Muscle of leg (tissue), 11 donors: ENCODE measurements around the gene RNF2. TPM values are rescaled to one million over a fixed set of nuclear protein-coding genes. Genes with fewer than 3 reads are reported as not detected.

Experiments used
- DNase-seq: peaks from one replicate; pipeline ENCODE4 v3.0.0; 2013
- H3K27ac ChIP-seq: one replicate; pipeline ENCODE4 v1.5.1; 2013; ENCODE audit warnings: mild to moderate bottlenecking, low read length, control low read depth
- H3K27me3 ChIP-seq: one replicate; pipeline ENCODE4 v1.6.1; 2013; ENCODE audit warnings: low read length; ENCODE audit not compliant: control insufficient read depth, insufficient read depth
- H3K36me3 ChIP-seq: one replicate; pipeline ENCODE4 v1.6.1; 2013; ENCODE audit warnings: low read length; ENCODE audit not compliant: control insufficient read depth, insufficient read depth
- H3K4me1 ChIP-seq: one replicate; pipeline ENCODE4 v1.6.1; 2013; ENCODE audit warnings: low read length; ENCODE audit not compliant: control insufficient read depth, insufficient read depth
- H3K4me3 ChIP-seq: one replicate; pipeline ENCODE4 v1.5.1; 2013; ENCODE audit warnings: low read length, control low read depth
- H3K9me3 ChIP-seq: replicated peaks from 2 replicates; pipeline ENCODE4 v1.6.1; 2013; ENCODE audit warnings: low read depth, low read length; ENCODE audit not compliant: control insufficient read depth
- WGBS: methylation state at CpG from one replicate; pipeline ENCODE4 v1.1.5; 2013; ENCODE audit warnings: missing lambda C conversion rate; ENCODE audit not compliant: insufficient coverage; 5-methylcytosine and 5-hydroxymethylcytosine counted together
- polyA plus RNA-seq, 8 donors: library from polyadenylated mRNA; unstranded; fragments of 120-200 nt; gene quantifications; one replicate each; pipeline versions ENCODE4 v1.2.1 to v1.2.3, GENCODE V29; 2013; ENCODE audit warnings: inconsistent platforms in 1 of 8, low replicate concordance in 1 of 8; ENCODE audit not compliant: insufficient read length in 8 of 8, insufficient read depth in 1 of 8
- total RNA-seq: library from RNA; stranded (reverse); fragments of 120-200 nt; gene quantifications from one replicate; pipeline ENCODE4 v1.2.4, GENCODE V29; 2013

RNF2 gene
- total and polyA plus RNA-seq, 9 donors = 28.4 to 44.8 (median 34.6) TPM

DNA sequence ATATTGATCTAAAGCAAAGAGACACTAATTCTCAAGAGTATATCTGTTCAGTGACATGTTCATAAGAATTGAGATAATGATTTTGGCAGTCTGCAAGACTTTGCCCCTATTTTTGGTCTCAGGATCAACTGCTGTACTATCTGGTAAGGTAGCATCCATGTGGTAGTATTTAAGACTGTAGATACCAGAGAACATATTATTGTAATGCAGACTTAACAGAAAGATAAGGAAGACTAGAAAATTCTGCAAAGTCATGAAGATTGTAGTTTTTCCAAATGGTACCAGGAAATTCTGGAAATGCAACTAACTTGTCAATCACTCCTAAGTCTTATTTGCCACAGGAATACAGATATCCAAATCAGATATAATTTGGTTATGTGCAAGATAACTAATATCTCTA is 35.1 kb downstream of the RNF2 start:
- Histone ChIP-seq H3K27me3 (no peaks in the 10 kb centered on the region), H3K27ac (no peak overlapping the region), H3K9me3 (no peaks in the 10 kb centered on the region), H3K36me3 (no peaks in the 10 kb centered on the region), H3K4me1 (no peaks in the 10 kb centered on the region), H3K4me3 (no peak overlapping the region)
- no peak for DNase-seq

DNA sequence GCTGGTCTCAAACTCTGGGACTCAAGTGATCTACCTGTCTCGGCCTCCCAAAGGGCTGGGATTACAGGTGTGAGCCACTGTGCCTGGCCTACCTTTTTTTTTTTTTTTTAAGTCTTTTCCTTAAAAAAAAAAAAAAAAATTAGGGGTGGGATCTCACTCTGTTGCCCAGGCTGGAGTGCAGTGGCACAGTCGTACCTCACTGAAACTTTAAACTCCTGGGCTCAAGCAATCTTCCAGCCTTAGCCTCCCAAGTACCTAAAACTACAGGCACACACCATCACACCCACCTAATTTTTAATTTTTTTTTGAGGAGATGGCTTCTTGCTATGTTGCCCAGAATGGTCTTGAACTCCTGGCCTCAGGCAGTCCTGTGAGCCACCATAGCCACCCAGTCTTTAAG is 38.5 kb downstream of the RNF2 start:
- H3K27ac ChIP-seq = no peak overlapping the region
- H3K36me3 ChIP-seq = peaks cover 3% of the 10 kb centered on the region
- no peaks in the 10 kb centered on the region for H3K9me3 ChIP-seq
- no peaks in the 10 kb centered on the region for H3K27me3 ChIP-seq
- H3K4me1 ChIP-seq = no peaks in the 10 kb centered on the region
- no CpG with 5 or more reads among the region's 2 CpGs for WGBS
- H3K4me3 ChIP-seq = no peak overlapping the region
- no peak for DNase-seq

DNA sequence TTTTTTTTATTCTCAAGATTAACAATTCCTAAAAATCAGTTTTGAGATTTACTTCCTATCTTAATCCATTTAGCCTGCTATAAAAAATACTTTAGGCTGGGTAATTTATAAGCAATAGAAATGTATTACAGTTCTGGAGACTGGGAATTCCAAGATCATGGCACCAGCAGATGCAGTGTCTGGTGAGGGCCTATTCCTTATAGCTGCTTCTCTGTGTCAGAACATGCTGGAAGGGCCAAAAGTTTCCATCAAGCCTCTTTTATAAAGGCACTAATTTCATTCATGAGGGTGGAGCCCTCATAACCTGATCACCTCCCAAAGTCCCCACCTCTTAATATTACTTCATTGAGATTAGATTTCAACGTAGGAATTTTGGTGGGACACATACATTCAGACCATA is 41.7 kb downstream of the RNF2 start:
- DNase-seq = no peak
- Histone ChIP-seq H3K36me3 (peaks cover 16% of the 10 kb centered on the region), H3K27me3 (no peaks in the 10 kb centered on the region), H3K9me3 (no peaks in the 10 kb centered on the region), H3K27ac (no peak overlapping the region), H3K4me3 (no peak overlapping the region), H3K4me1 (no peaks in the 10 kb centered on the region)
- 100% methylated on average over 1 of the region's 1 CpG for WGBS

GRCh38 chr1:185087746-185088145 is 42.4 kb downstream of the RNF2 start:
- no peaks in the 10 kb centered on the region for H3K4me1 ChIP-seq
- no peak overlapping the region for H3K4me3 ChIP-seq
- no peaks in the 10 kb centered on the region for H3K9me3 ChIP-seq
- H3K36me3 ChIP-seq = peaks cover 18% of the 10 kb centered on the region
- H3K27me3 ChIP-seq = no peaks in the 10 kb centered on the region
- no peak for DNase-seq
- H3K27ac ChIP-seq = no peak overlapping the region

- Histone ChIP-seq H3K4me1 (no peaks in the 10 kb centered on the region), H3K4me3 (no peak overlapping the region)
- DNase-seq = no peak
These were observed 46.1 kb downstream of the RNF2 start for GRCh38 chr1:185091480-185091879.

DNA sequence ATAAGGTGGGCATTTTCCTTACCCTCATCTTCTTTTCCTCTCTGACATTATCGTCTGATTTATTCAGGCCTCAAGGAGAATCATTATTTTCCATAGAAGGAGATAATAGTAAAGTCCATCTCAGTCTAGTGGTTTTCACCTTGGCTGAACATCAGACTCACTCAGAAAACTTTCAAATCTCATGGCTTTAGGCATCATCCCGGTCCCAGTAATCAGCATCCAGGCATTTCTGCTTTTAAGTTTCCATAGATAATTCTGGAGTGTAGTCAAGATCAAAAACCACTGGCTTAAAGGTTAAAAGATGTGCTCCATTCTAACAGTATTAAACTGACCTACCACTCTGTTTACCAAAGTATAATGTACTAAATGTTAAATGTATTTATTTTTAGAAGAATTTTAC is 49.4 kb downstream of the RNF2 start:
- Histone ChIP-seq H3K27ac (no peak overlapping the region), H3K9me3 (no peaks in the 10 kb centered on the region), H3K4me3 (no peak overlapping the region), H3K4me1 (no peaks in the 10 kb centered on the region), H3K36me3 (peaks cover 20% of the 10 kb centered on the region), H3K27me3 (no peaks in the 10 kb centered on the region)
- DNase-seq = no peak
- WGBS = no CpG with 5 or more reads among the region's 2 CpGs

More at GRCh38 chr1:185091480-185091879, 46.1 kb downstream of the RNF2 start:
- H3K27ac ChIP-seq = no peak overlapping the region
- H3K36me3 ChIP-seq = peaks cover 18% of the 10 kb centered on the region
- WGBS = 76% methylated on average over 2 of the region's 5 CpGs
- H3K9me3 ChIP-seq = no peaks in the 10 kb centered on the region
- H3K27me3 ChIP-seq = no peaks in the 10 kb centered on the region

DNA sequence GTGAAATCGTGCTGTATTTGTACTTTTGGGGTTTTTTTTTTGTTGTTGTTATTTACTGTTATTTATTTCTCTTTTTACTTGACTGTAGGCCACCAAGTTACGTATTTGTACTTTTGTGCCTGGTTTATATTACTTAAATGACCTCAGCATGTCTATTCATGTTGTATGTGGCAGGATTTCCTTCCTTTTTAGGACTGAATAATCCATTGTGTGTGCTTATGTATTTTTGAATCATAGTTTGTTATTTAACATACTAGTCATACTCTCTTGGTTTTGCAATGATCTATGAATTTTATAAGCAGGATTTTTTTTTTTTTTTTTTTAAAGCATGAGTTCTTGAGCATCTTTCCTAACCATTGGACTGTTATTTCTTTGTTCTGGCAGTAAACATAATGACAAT is 51.2 kb downstream of the RNF2 start:
- Histone ChIP-seq H3K4me1 (no peaks in the 10 kb centered on the region), H3K36me3 (peaks cover 20% of the 10 kb centered on the region), H3K27me3 (no peaks in the 10 kb centered on the region), H3K9me3 (no peaks in the 10 kb centered on the region), H3K4me3 (no peak overlapping the region), H3K27ac (peak overlapping the region; percentile 67)
- no CpG with 5 or more reads among the region's 2 CpGs for WGBS
- peak; percentile 18 for DNase-seq

GRCh38 chr1:185104083-185104482 is 58.7 kb downstream of the RNF2 start:
- WGBS = 75% methylated on average over 2 of the region's 3 CpGs
- Histone ChIP-seq H3K36me3 (peaks cover 10% of the 10 kb centered on the region), H3K27ac (no peak overlapping the region)

DNA sequence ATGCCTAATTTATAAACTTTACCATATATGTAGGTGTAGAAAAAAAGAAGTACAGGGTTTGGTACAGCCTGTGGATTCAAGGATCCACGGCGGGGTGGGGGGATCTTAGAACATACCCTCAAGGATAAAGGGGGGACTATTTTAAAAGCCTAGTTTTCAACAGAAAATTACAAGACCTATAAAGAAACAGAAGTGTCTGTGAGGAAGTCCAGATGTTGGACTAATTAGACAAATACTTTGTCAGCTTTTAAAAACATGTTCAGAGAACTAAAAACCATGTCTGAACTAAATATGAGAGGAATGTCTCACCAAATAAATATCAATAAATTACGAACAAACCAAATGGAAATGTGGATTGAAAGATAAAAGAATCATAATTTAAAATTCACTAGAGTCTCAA is 59.8 kb downstream of the RNF2 start:
- no peak overlapping the region for H3K4me3 ChIP-seq
- no peak overlapping the region for H3K27ac ChIP-seq
- peaks cover 13% of the 10 kb centered on the region for H3K9me3 ChIP-seq
- DNase-seq = no peak
- no peaks in the 10 kb centered on the region for H3K27me3 ChIP-seq
- no peaks in the 10 kb centered on the region for H3K4me1 ChIP-seq
- whole genome bisulfite sequencing = no CpG with 5 or more reads among the region's 3 CpGs
- H3K36me3 ChIP-seq = peaks cover 7% of the 10 kb centered on the region

More at GRCh38 chr1:185104083-185104482, 58.7 kb downstream of the RNF2 start:
- H3K9me3 ChIP-seq = peaks cover 8% of the 10 kb centered on the region
- DNase-seq = no peak
- H3K4me3 ChIP-seq = no peak overlapping the region
- no peaks in the 10 kb centered on the region for H3K27me3 ChIP-seq
- H3K4me1 ChIP-seq = no peaks in the 10 kb centered on the region

GRCh38 chr1:185108321-185108720 is 63.0 kb downstream of the RNF2 start:
- Histone ChIP-seq H3K9me3 (peaks cover 14% of the 10 kb centered on the region), H3K4me1 (no peaks in the 10 kb centered on the region), H3K27me3 (no peaks in the 10 kb centered on the region), H3K27ac (no peak overlapping the region), H3K4me3 (no peak overlapping the region), H3K36me3 (peaks cover 7% of the 10 kb centered on the region)
- no peak for DNase-seq

- Histone ChIP-seq H3K9me3 (peaks cover 14% of the 10 kb centered on the region), H3K27ac (no peak overlapping the region), H3K36me3 (no peaks in the 10 kb centered on the region), H3K4me1 (no peaks in the 10 kb centered on the region), H3K4me3 (no peak overlapping the region), H3K27me3 (no peaks in the 10 kb centered on the region)
- no peak for DNase-seq
These were observed 64.8 kb downstream of the RNF2 start for GRCh38 chr1:185110145-185110544.
